A549 (cell line): ENCODE measurements around the gene DLG2.

ENCODE experiments used
- CHD2 ChIP-seq: fragments of 150-350 bp; IDR thresholded peaks from 2 replicates; pipeline ENCODE4 v1.6.1; 2014; ENCODE audit warnings: low read length; ENCODE audit not compliant: partially characterized antibody
- CTCF ChIP-seq: fragments of >200 bp; sonication (Bioruptor Twin); formaldehyde crosslinking; IDR thresholded peaks from 3 replicates; pipeline ENCODE4 v1.5.1; 2016
- JUNB ChIP-seq: fragments of >200 bp; sonication (Bioruptor Twin); formaldehyde crosslinking; IDR thresholded peaks from 2 replicates; pipeline ENCODE4 v1.6.1; 2016
- POLR2AphosphoS2 ChIP-seq: conservative IDR thresholded peaks from 2 replicates; pipeline ENCODE4 v1.6.1; 2012; ENCODE audit warnings: low read length, improper control_type of control experiment, inconsistent platforms
- RNF2 ChIP-seq: fragments of 200-600 bp; sonication (generic); IDR thresholded peaks from 2 replicates; pipeline ENCODE4 v1.6.1; 2016; ENCODE audit warnings: low read depth, mild to moderate bottlenecking, antibody characterized with exemption, moderate library complexity, borderline replicate concordance
- SMC3 ChIP-seq: fragments of >200 bp; sonication (Bioruptor Twin); formaldehyde crosslinking; IDR thresholded peaks from 3 replicates; pipeline ENCODE4 v1.6.1; 2018; ENCODE audit warnings: inconsistent platforms

DNA sequence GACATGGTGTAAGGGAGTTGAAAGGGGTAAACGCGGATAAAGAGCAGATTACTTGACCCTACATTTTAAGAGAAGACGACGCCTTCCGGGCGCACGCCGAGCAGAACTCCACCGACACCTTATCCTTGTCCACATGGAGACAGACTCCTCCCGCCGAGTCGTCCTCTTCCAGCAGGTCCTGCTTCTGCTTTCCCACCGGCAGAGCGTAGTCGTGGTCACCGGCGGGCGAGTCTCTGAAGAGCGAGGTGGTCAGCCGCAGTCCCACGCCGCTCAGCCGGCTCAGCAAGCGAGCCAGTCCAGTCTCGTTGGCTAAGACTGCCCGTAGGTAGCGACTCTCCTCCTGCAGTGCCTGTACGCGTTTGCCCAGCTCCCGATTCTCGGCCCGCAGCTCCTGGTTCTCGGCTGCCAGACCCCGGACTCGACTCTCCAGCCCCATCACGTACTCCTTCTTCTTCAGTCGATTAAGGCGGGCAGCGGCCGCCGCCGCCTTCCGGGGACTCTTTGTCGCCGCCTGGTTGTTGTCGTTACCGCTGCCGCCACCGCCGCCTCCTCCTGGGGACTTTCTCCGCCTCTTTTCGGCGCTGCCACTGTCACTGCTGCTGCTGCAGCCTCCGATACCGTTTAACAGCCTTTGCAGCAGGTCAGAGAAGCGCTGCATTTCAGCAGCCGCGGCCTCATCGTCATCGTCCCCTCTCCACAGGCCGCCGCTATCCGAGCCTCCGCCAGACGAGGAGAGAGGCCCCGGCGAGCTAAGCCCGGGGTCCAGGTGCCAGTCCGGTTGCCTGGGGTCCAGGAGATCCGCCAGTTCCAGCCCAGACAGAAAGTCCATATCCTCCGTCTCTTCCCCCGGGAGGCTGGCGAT lies 36.8 kb upstream of the DLG2 start:
- no peak for TF ChIP-seq CHD2
- TF ChIP-seq CTCF, result peak; percentile 40; the same call in 2 of the 3 replicates
- no peak for TF ChIP-seq POLR2AphosphoS2
- no peak for TF ChIP-seq RNF2
- peak; percentile 23; the same call in 1 of the 3 replicates for TF ChIP-seq SMC3
- no peak for TF ChIP-seq JUNB
